ENCODE measurements around the gene TMEM115.

DNA sequence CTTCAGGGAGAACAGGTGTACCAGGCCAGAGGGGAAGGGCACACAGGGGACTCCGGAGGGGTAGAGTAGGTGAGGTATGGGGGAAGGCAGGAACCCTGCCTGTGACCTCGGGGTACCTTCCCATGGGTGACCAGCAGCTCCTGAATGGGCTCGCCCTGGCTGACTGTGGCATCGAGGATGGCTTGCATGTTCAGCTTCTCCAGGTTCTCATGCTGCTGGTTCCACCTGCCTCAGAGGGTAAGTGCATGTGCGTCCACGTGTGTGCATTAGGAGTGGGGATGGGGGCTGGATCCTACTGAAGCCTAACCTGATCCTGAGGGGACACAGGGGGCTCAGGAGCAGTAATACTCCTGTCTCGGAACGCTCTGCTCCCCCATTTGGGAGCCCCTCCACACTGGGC lies 14.3 kb downstream of the TMEM115 start:
- TF ChIP-seq, protein P1, sequence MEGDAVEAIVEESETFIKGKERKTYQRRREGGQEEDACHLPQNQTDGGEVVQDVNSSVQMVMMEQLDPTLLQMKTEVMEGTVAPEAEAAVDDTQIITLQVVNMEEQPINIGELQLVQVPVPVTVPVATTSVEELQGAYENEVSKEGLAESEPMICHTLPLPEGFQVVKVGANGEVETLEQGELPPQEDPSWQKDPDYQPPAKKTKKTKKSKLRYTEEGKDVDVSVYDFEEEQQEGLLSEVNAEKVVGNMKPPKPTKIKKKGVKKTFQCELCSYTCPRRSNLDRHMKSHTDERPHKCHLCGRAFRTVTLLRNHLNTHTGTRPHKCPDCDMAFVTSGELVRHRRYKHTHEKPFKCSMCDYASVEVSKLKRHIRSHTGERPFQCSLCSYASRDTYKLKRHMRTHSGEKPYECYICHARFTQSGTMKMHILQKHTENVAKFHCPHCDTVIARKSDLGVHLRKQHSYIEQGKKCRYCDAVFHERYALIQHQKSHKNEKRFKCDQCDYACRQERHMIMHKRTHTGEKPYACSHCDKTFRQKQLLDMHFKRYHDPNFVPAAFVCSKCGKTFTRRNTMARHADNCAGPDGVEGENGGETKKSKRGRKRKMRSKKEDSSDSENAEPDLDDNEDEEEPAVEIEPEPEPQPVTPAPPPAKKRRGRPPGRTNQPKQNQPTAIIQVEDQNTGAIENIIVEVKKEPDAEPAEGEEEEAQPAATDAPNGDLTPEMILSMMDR (IDR thresholded peaks at IDR 0.05): no peak
- TF ChIP-seq POLR2A (IDR thresholded peaks at IDR 0.05): no peak
